SU-DHL-6 (cell line): Measurements from ENCODE around the gene TMIGD1.

Experiments used
- H2AFZ ChIP-seq: fragments of 200-600 bp; sonication (generic); 2 replicates; pipeline ENCODE4 v1.6.1; 2014; ENCODE audit warnings: low read depth, mild to moderate bottlenecking, moderate library complexity, mixed read lengths, antibody characterized with exemption, low read length; ENCODE audit not compliant: severe bottlenecking
- H3F3A ChIP-seq: fragments of 200-600 bp; shearing (Covaris generic); 2 replicates; pipeline ENCODE4 v1.6.0; 2016; ENCODE audit warnings: antibody characterized with exemption, mild to moderate bottlenecking; ENCODE audit not compliant: insufficient read depth
- H3K27ac ChIP-seq: fragments of 200-600 bp; sonication (generic); 2 replicates; pipeline ENCODE4 v1.5.1; 2016; ENCODE audit warnings: low read depth, mild to moderate bottlenecking, low read length, moderate library complexity, mixed read lengths
- H3K27me3 ChIP-seq: fragments of 200-600 bp; sonication (generic), shearing (Covaris generic); 2 replicates; pipeline ENCODE4 v1.6.0; 2014; ENCODE audit warnings: mild to moderate bottlenecking, low read length
- H3K36me3 ChIP-seq: fragments of 200-600 bp; sonication (generic); 2 replicates; pipeline ENCODE4 v1.6.1; 2014; ENCODE audit warnings: mild to moderate bottlenecking, low read length, mixed read lengths
- H3K4me2 ChIP-seq: fragments of 300-600, 200-600 bp; shearing (Covaris generic), sonication (generic); 2 replicates; pipeline ENCODE4 v1.6.0; 2014; ENCODE audit warnings: low read length, low read depth, mild to moderate bottlenecking; ENCODE audit not compliant: poor library complexity, severe bottlenecking
- H3K4me3 ChIP-seq: fragments of 200-600 bp; sonication (generic); 2 replicates; pipeline ENCODE4 v1.5.1; 2014; ENCODE audit warnings: antibody characterized with exemption, low read length, mild to moderate bottlenecking, mixed read lengths; ENCODE audit not compliant: insufficient read depth, poor library complexity, severe bottlenecking
- H3K79me2 ChIP-seq: fragments of 200-600 bp; sonication (generic); 2 replicates; pipeline ENCODE4 v1.6.1; 2014; ENCODE audit warnings: mild to moderate bottlenecking, low read length, moderate library complexity; ENCODE audit not compliant: insufficient read depth
- H3K9ac ChIP-seq: fragments of 200-600 bp; sonication (generic); 2 replicates; pipeline ENCODE4 v1.7.0; 2014; ENCODE audit warnings: mild to moderate bottlenecking, low read length
- H3K9me2 ChIP-seq: fragments of 200-600 bp; sonication (generic); replicated peaks from 2 replicates; pipeline ENCODE4 v1.6.1; 2014; ENCODE audit warnings: low read length; ENCODE audit not compliant: insufficient read depth
- H3K9me3 ChIP-seq: fragments of 200-600 bp; sonication (generic); 2 replicates; pipeline ENCODE4 v1.6.1; 2014; ENCODE audit warnings: low read length, mixed read lengths; ENCODE audit not compliant: insufficient read depth
- H4K20me1 ChIP-seq: fragments of 200-600 bp; sonication (generic); 2 replicates; pipeline ENCODE4 v1.6.1; 2014; ENCODE audit warnings: low read depth, mild to moderate bottlenecking, antibody characterized with exemption, low read length, moderate library complexity, mixed read lengths
- CTCF ChIP-seq: fragments of 200-600 bp; sonication (generic); IDR thresholded peaks from one replicate; pipeline ENCODE4 v1.5.1; 2017; ENCODE audit warnings: antibody characterized with exemption, mild to moderate bottlenecking, low read length, moderate library complexity; ENCODE audit not compliant: insufficient read depth, poor library complexity, severe bottlenecking
- EZH2phosphoT487 ChIP-seq: fragments of 200-600 bp; sonication (generic), shearing (Covaris generic); conservative IDR thresholded peaks from 2 replicates; pipeline ENCODE4 v1.6.1; 2018; ENCODE audit warnings: mild to moderate bottlenecking, antibody characterized with exemption, low read length, moderate library complexity, mixed read lengths

Gene TMIGD1

GRCh38 chr17:30358055-30358760 lies 24.4 kb upstream of the TMIGD1 start:
- Histone ChIP-seq H3K27me3 (no peaks in the 10 kb centered on the region), H3K36me3 (0 out of 2 replicates have a peak, but pooled peaks cover 3% of the 10 kb centered on the region), H4K20me1 (no peaks in the 10 kb centered on the region), H3K79me2 (no peaks in the 10 kb centered on the region), H3K4me2 (no peak overlapping the region), H3K9me2 (no peaks in the 10 kb centered on the region), H3K27ac (no peak overlapping the region), H3F3A (no peaks in the 10 kb centered on the region), H3K4me3 (no peak overlapping the region), H3K9ac (no peak overlapping the region), H3K9me3 (0 out of 2 replicates have a peak, but pooled peaks cover 12% of the 10 kb centered on the region), H2AFZ (no peak overlapping the region)
- TF ChIP-seq EZH2phosphoT487 (no peak), CTCF (no peak)

GRCh38 chr17:30357476-30357875 lies 23.6 kb upstream of the TMIGD1 start:
- Histone ChIP-seq H3K79me2 (no peaks in the 10 kb centered on the region), H3K9me3 (0 out of 2 replicates have a peak, but pooled peaks cover 12% of the 10 kb centered on the region), H3K4me3 (no peak overlapping the region), H3F3A (no peaks in the 10 kb centered on the region), H3K4me2 (no peak overlapping the region), H3K9me2 (no peaks in the 10 kb centered on the region), H3K36me3 (0 out of 2 replicates have a peak, but pooled peaks cover 3% of the 10 kb centered on the region), H2AFZ (no peak overlapping the region), H4K20me1 (no peaks in the 10 kb centered on the region), H3K27me3 (no peaks in the 10 kb centered on the region), H3K27ac (no peak overlapping the region), H3K9ac (no peak overlapping the region)
- TF ChIP-seq EZH2phosphoT487 (no peak), CTCF (no peak)

GRCh38 chr17:30354701-30355100 lies 20.8 kb upstream of the TMIGD1 start:
- Histone ChIP-seq H4K20me1 (no peaks in the 10 kb centered on the region), H3K27me3 (no peaks in the 10 kb centered on the region), H3K9me2 (no peaks in the 10 kb centered on the region), H3K4me3 (no peak overlapping the region), H2AFZ (no peak overlapping the region), H3K9me3 (no peaks in the 10 kb centered on the region), H3K36me3 (no peaks in the 10 kb centered on the region), H3F3A (no peaks in the 10 kb centered on the region), H3K27ac (no peak overlapping the region), H3K79me2 (no peaks in the 10 kb centered on the region), H3K9ac (no peak overlapping the region), H3K4me2 (no peak overlapping the region)
- no peak for TF ChIP-seq CTCF
- TF ChIP-seq EZH2phosphoT487 = no peak
